HCT116 (cell line): ENCODE measurements around the gene PAM16. TPM values are rescaled to one million over a fixed set of nuclear protein-coding genes. Genes with fewer than 3 reads are reported as not detected.

ENCODE experiments used
- ATAC-seq: fragments of 200-7000 bp; cut with Tn5 transposase; 2 replicates; pipeline ENCODE4 v1.9.1; 2020; ENCODE audit warnings: mild to moderate bottlenecking, moderate library complexity
- BruUV-seq: library from RNA; stranded (reverse); fragments of 400-500 nt; replicated peaks from 2 replicates; lab custom pipeline; 2021; lab: Mats Ljungman, UMichigan
- CTCF ChIA-PET: fragments of 300-600 bp; sonication (Branson Sonifier 250); formaldehyde crosslinking; loops from one replicate; lab custom pipeline; 2021; ENCODE audit warnings: antibody characterized with exemption; lab: Charles Lee
- POLR2A ChIA-PET: fragments of 300-600, 350-600 bp; sonication (Branson Sonifier 250); formaldehyde crosslinking; loops from one replicate; lab custom pipeline; 2021; ENCODE audit warnings: antibody characterized with exemption; lab: Charles Lee
- RAD21 ChIA-PET, 2 experiments: fragments of 300-600 bp; sonication (Branson Sonifier 250); formaldehyde crosslinking; loops; one replicate each; lab custom pipeline; 2023; ENCODE audit warnings: low total read pairs in 2 of 2; ENCODE audit not compliant: uncharacterized antibody in 2 of 2, unreplicated experiment in 2 of 2, low non-redundant PET in 1 of 2; lab: Charles Lee
- DNase-seq: peaks from one replicate; pipeline ENCODE4 v3.0.0-alpha.2; 2010; ENCODE audit warnings: low read depth, low spot score
- H2AFZ ChIP-seq: fragments of 200-600 bp; shearing (Covaris generic), sonication (generic); 2 replicates; pipeline ENCODE4 v1.6.1; 2017; ENCODE audit warnings: low read depth, mixed run types, mixed read lengths, antibody characterized with exemption, low read length; ENCODE audit not compliant: poor library complexity, severe bottlenecking
- H3K27ac ChIP-seq: 2 replicates; pipeline ENCODE4 v1.5.1; 2012; ENCODE audit warnings: low read depth, low read length
- H3K27me3 ChIP-seq: fragments of 200-600 bp; sonication (generic); 2 replicates; pipeline ENCODE4 v1.6.1; 2016; ENCODE audit warnings: mixed run types, low read length, mixed read lengths; ENCODE audit not compliant: insufficient read depth
- H3K36me3 ChIP-seq, 2 experiments: fragments of 200-500 bp in 1 of 2; fragments of 200-600 bp in 1 of 2; sonication (Bioruptor generic) in 1 of 2; sonication (generic) in 1 of 2; 2 replicates each; pipeline versions ENCODE4 v1.5.1 to v1.6.1; 2014 to 2016; ENCODE audit warnings: low read length in 2 of 2, inconsistent platforms in 1 of 2, mixed read lengths in 1 of 2, mixed run types in 1 of 2; ENCODE audit not compliant: insufficient read depth in 2 of 2, control insufficient read depth in 1 of 2
- H3K4me1 ChIP-seq, 2 experiments: fragments of 200-600 bp in 1 of 2; sonication (generic) in 1 of 2; 2 replicates each; pipeline versions ENCODE4 v1.5.1 to v1.6.1; 2012 to 2017; ENCODE audit warnings: low read length in 2 of 2, inconsistent platforms in 1 of 2, mild to moderate bottlenecking in 1 of 2, mixed read lengths in 1 of 2, mixed run types in 1 of 2, moderate library complexity in 1 of 2; ENCODE audit not compliant: insufficient read depth in 2 of 2, control insufficient read depth in 1 of 2
- H3K4me2 ChIP-seq: fragments of 200-600 bp; sonication (generic); 2 replicates; pipeline ENCODE4 v1.6.1; 2017; ENCODE audit warnings: mixed run types, low read length, mixed read lengths
- H3K4me3 ChIP-seq, 2 experiments: fragments of 200-600 bp in 1 of 2; sonication (generic) in 1 of 2; replicated peaks in 1 of 2; 2 replicates each; pipeline ENCODE4 v1.5.1; 2011 to 2016; ENCODE audit warnings: low read length in 2 of 2, control low read depth in 1 of 2, low read depth in 1 of 2, mild to moderate bottlenecking in 1 of 2, mixed read lengths in 1 of 2, mixed run types in 1 of 2
- H3K79me2 ChIP-seq: fragments of 200-600 bp; sonication (generic); 2 replicates; pipeline ENCODE4 v1.6.1; 2017; ENCODE audit warnings: mild to moderate bottlenecking, mixed run types, low read length, moderate library complexity, mixed read lengths; ENCODE audit not compliant: insufficient read depth
- H3K9ac ChIP-seq: fragments of 200-600 bp; sonication (generic); 2 replicates; pipeline ENCODE4 v1.6.1; 2016; ENCODE audit warnings: low read length, mixed read lengths
- H3K9me2 ChIP-seq: fragments of 200-600 bp; sonication (generic), shearing (Covaris generic); 2 replicates; pipeline ENCODE4 v1.6.1; 2017; ENCODE audit warnings: mixed run types, mild to moderate bottlenecking, moderate library complexity; ENCODE audit not compliant: insufficient read depth
- H3K9me3 ChIP-seq, 2 experiments: fragments of 200-500 bp in 1 of 2; fragments of 200-600 bp in 1 of 2; sonication (Bioruptor generic) in 1 of 2; sonication (generic) in 1 of 2; 2 replicates each; pipeline ENCODE4 v1.6.1; 2014 to 2017; ENCODE audit warnings: low read length in 2 of 2, mixed read lengths in 2 of 2, inconsistent platforms in 1 of 2, low read depth in 1 of 2, mild to moderate bottlenecking in 1 of 2, mixed run types in 1 of 2, moderate library complexity in 1 of 2; ENCODE audit not compliant: control insufficient read depth in 1 of 2, insufficient read depth in 1 of 2
- H4K20me1 ChIP-seq: fragments of 200-600 bp; sonication (generic), shearing (Covaris generic); 2 replicates; pipeline ENCODE4 v1.6.1; 2017; ENCODE audit warnings: mixed run types, mild to moderate bottlenecking, moderate library complexity; ENCODE audit not compliant: insufficient read depth
- EGR1 ChIP-seq: IDR thresholded peaks from 2 replicates; pipeline ENCODE4 v1.6.1; 2012; ENCODE audit warnings: low read depth
- FOSL1 ChIP-seq: IDR thresholded peaks from 2 replicates; pipeline ENCODE4 v1.6.1; 2012; ENCODE audit warnings: low read depth
- POLR2AphosphoS5 ChIP-seq: IDR thresholded peaks from 2 replicates; pipeline ENCODE4 v1.6.1; 2011; ENCODE audit warnings: mild to moderate bottlenecking, low read depth, low read length, moderate library complexity
- ZNF274 ChIP-seq: fragments of 200-500 bp; sonication (Bioruptor generic); IDR thresholded peaks from 2 replicates; pipeline ENCODE4 v1.6.1; 2014; ENCODE audit warnings: mild to moderate bottlenecking, low read depth, low read length, inconsistent platforms
- intact Hi-C: fragments of 100-400 bp; cut with micrococcal nuclease; formaldehyde crosslinking; loops from 2 replicates; pipeline ENCODE4 v1.10.0; 2022
- total RNA-seq: library from RNA; stranded (reverse); gene quantifications from one replicate; pipeline ENCODE4 v1.2.1, GENCODE V29; 2021; ENCODE audit not compliant: unreplicated experiment

The PAM16 gene
- total RNA-seq, 1 experiment from 2014 or later, result 102 TPM

GRCh38 chr16:4297480-4297879 lies 53.6 kb downstream of the PAM16 start:
- H3K27ac ChIP-seq, result no peak overlapping the region
- H3K4me3 ChIP-seq, result no peak overlapping the region
- no peaks in the 10 kb centered on the region for H3K9me2 ChIP-seq
- no peaks in the 10 kb centered on the region for H3K27me3 ChIP-seq
- intact Hi-C loops, result no loop called here
- ATAC-seq, result no peak
- H3K9me3 ChIP-seq, result no peaks in the 10 kb centered on the region
- H3K9ac ChIP-seq, result no peak overlapping the region
- H3K36me3 ChIP-seq, result no peaks in the 10 kb centered on the region
- DNase-seq, result no peak
- CTCF ChIA-PET, result interaction anchor here (0.7 to 5.2 kb wide), 4 partner anchors 9 to 32 kb away, joined by 3 to 40 read pairs (median 4); no protein-coding TSS in a partner anchor
- H2AFZ ChIP-seq, result no peak overlapping the region
- BruUV-seq, result no TSS peak
- no peak overlapping the region for H3K4me2 ChIP-seq
- TF ChIP-seq FOSL1, result no peak
- no peak for TF ChIP-seq EGR1
- RAD21 ChIA-PET, result no interaction called here
- H3K4me1 ChIP-seq, result peaks cover 48 to 69% of the 10 kb centered on the region in 2 experiments
- H4K20me1 ChIP-seq, result no peaks in the 10 kb centered on the region
- no peaks in the 10 kb centered on the region for H3K79me2 ChIP-seq
- POLR2A ChIA-PET, result no interaction called here

- Histone ChIP-seq H3K36me3 (no peaks in the 10 kb centered on the region), H3K9me2 (no peaks in the 10 kb centered on the region), H3K79me2 (no peaks in the 10 kb centered on the region), H3K9me3 (no peaks in the 10 kb centered on the region), H3K27ac (no peak overlapping the region), H3K4me1 (peaks cover 57 to 74% of the 10 kb centered on the region in 2 experiments), H2AFZ (no peak overlapping the region), H3K4me3 (no peak overlapping the region)
- intact Hi-C loops, result no loop called here
- POLR2A ChIA-PET, result no interaction called here
- BruUV-seq, result no TSS peak
- RAD21 ChIA-PET, result no interaction called here
- no peak for TF ChIP-seq ZNF274
- no peak for TF ChIP-seq POLR2AphosphoS5
- TF ChIP-seq, all 23 proteins: peak for 0
- DNase-seq, result no peak
- no peaks in the 10 kb centered on the region for H4K20me1 ChIP-seq
- ATAC-seq, result no peak
- CTCF ChIA-PET, result no interaction called here
- no peak overlapping the region for H3K4me2 ChIP-seq
- H3K9ac ChIP-seq, result no peak overlapping the region
- H3K27me3 ChIP-seq, result no peaks in the 10 kb centered on the region
These were observed 55.5 kb downstream of the PAM16 start for GRCh38 chr16:4295581-4295980.
